ENCODE data around the gene MBOAT2. TPM values are rescaled to one million over a fixed set of nuclear protein-coding genes. Genes with fewer than 3 reads are reported as not detected.
"Not testable (repeated sequence)": the region's sequence is repeated elsewhere in the genome, so short reads cannot be mapped to it uniquely, and the experiment has no call there.

The MBOAT2 gene
- total RNA-seq, 1 donor from 2014 or later: 47.0 TPM

DNA sequence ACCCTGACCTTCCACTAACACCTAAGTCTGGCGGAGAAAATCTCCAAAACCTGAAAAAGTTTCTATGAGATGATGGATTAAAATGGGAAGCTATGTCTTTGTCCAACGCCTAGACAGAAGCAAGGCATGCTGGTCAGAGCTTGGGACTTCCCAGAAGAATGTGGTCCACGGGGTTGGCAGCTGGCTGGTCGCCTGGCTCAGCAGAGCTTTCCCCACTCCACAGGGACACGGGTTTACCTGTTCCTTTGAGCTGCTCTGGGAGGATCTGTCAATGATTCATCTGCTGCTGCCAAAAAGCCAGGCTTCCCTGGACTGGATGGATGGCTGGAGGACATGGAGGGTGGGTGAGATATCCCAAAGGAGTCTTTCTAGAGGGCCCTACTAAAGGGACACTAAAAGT is 10.8 kb downstream of the MBOAT2 start:
- DNase-seq (ENCODE audit: low read depth): no peak

DNA sequence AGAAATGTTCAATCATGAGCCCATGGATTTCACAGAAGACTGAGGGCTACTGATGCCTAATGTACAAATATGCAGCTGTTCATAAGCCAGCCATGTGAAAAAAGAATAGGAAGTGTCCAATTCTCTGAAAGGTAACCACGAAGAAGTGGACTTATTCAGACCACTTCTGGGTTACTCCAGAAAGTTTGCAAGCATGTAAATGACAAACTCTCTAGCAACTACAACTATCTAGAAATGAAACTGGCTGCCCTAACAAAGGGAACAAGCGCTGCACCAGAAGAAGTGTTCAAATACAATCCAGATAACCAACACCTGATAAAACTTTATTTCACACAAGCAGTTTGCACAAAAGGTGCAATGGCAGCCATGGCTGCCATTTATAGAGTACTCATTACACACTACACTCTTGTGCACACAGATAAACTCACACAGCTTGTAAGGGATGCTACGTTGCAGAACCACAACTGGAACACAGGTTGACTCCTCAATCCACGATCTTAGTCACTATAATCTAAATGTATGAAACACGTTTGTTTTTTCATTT is 13.9 kb downstream of the MBOAT2 start:
- DNase-seq (ENCODE audit: low read depth): no peak

DNA sequence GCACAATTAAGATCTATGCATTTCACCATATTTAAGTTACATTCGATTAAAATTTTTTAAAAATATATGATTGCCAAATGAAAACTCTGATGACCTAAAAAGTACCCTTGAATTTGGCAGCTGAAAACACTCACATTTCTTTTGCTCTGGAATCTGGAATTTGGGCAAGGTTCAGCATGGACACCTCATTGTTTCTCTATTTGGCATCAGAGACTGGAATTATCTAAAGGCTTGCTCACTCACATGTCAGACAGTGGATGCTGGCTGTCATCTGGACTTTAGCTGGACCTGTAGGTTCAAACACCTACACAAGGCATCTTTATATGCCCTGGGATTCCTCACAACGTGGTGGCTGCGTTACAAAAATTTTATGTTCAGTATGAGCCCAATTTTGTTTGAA is 16.1 kb downstream of the MBOAT2 start:
- DNase-seq (ENCODE audit: low read depth): no peak

DNA sequence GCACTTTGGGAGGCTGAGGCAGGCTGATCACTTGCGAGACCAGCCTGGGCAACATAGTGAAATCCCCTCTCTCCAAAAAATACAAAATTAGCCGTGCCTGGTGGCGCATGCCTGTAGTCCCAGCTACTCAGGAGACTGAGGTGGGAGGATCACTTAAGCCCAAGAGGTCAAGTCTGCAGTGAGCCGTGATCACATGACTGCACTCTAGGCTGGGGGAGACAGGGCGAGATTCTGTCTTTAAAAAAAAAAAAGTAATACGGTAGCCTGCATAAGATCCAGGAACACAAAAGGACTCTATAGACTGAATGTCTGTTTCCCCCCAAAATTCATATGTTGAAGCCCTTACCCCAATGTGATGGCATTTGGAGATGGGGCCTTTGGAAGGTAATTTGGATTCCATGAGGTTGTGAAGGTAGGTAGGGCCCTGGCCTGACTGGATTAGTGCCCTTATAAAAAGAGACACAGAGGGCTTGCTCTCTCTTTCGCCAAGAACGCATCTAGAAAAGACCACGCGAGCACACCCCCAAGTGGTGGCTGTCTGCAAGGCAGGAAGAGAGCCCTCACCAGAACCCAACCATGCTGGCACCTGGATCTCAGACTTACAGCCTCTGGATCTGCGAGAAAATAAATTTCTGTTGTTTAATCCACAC is 17.0 kb downstream of the MBOAT2 start:
- no peak for DNase-seq (ENCODE audit: low read depth)

DNA sequence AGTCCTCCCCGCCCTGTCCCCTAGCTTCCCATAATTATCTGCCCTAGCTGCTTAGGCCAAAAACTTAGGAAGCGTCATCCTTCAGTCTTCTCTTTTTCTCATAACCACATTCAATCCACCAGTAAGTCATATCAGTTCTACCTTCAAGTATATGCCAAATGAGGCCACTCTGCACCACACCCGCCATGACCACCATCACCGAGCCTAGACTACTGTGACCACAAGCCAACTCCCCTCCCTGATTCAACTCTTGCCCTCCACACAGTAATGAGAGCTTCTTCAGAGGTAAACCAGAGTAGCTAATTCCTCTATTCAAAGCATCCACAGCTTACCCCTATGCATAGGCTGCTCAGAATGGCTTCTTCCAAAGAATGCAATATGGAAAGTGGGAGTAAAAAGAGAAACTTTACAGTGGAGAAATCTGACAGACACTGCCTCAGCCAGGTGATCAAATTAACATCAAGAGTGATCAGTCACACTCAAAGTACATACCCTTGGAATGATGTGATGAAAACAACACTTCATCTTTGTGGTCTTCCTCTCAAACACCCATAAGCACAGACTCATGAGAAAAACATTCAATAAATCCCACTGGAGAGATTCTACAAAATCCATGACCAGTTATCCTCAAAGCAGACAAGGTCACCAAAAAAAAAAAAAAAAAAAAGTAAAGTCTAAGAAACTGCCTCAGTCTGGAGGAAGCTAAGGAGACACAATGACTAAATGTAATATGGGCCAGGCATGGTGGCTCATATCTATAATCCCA is 17.7 kb downstream of the MBOAT2 start:
- peak; percentile 45 for DNase-seq (ENCODE audit: low read depth)

DNA sequence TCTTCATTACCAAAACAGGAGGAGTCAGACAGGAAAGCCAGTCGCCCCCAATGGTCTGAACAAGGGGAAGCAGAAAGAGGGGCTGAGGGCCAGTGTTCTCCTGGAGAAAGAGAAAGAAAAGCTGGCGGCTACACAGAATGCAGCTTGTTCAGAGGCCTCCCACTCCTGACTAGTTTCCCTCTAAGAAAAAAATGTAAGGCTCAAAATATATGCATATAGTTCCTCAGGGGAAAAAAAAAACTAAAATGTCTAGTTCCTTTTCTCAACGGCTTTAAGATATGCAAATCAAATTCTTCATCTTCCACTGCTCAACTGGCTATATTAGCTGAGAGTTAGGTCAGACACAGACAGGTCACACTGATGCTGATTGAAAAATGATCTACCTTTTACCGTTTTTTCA is 18.6 kb downstream of the MBOAT2 start:
- no peak for DNase-seq (ENCODE audit: low read depth)

DNA sequence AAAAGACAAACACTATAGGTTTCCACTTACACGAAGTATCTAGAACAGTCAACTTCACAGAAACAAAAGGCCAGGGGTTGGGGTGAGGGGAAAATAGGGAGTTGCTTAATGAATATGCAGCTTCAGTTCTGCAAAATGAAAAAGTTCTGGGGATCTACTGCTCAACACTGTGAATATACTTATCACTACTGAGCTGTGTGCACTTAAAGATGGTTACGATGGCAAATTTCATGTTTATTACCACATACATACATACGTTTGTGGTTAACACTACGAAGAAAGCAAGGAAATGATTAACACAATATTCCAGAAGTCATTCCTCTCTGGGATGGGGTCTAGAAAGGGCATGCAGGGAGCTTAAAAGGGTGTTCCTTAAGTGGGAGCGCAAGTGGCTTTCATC is 19.3 kb downstream of the MBOAT2 start:
- DNase-seq (ENCODE audit: low read depth): no peak

DNA sequence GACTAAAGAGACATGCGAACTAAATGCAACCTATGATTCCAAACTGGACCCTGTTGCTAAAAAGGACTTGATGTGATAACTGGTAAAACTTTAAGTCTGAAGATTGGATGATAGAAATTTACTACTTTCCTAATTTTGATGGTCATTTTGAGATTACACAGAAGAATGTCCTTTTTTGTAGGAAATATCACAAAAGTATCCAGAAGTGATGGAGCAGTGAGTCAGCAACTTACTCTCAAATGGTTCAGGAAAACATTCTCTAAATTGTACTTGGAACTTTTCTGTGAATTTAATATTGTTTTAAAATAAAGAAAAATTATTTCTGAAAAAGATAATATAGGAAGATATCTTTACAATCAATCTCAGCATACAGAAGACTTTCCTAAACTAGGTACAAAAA is 19.9 kb downstream of the MBOAT2 start:
- no peak for DNase-seq (ENCODE audit: low read depth)

DNA sequence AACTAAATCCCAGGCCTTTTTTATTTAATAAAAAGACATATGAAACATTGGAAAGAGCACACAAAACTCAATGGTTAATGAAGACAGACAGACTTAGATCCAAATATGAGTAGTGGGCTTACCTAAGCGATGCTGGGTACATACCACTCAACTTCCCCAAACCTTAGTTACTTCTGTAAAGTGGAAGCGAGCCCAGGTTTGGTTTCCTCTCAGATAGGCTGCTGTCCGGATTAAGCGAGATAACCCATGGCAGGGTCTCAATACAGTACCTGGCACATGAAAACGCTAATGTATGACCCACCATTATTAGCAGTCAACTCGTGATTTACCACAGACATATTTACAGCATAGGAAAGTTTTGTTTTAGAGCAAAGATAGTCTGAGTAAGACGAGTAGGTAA is 21.6 kb downstream of the MBOAT2 start:
- no peak for DNase-seq (ENCODE audit: low read depth)

DNA sequence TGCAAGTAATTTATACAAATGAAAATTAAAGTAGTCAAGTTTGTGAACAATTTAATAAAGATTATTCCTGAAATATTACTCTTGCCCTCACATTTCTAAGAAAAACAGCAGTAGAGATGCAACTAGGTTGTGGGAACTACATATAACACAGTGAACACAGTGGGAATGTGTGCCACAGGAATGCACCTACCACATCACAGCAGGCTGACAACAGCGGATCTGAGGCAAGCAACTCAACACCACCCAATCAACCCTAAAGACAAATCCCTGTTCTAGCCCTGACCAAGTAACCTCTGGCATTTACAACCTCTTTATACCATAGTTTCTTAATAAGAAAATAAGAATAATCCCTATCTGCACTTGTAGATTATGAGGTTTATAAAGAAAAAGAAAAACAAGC is 23.4 kb downstream of the MBOAT2 start:
- no peak for DNase-seq (ENCODE audit: low read depth)

DNA sequence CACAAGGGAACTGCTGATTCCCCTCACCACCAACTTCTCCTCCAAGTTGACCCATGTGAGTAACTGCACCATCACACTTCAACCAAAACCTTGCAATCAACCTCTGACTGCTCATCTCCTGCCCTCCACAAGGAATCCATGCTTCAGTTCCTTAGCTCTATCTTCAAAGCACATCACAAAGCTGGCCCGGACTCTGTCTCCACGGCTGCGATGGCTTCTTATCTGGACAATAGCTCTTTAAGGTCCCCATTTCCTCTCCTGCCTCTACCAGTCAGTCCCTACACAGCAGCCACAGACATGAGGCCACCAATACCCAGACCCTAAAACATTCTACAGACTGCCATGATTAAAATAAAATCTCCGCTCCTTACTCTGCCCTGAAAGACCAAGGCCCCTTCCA is 25.7 kb downstream of the MBOAT2 start:
- DNase-seq (ENCODE audit: low read depth): no peak

DNA sequence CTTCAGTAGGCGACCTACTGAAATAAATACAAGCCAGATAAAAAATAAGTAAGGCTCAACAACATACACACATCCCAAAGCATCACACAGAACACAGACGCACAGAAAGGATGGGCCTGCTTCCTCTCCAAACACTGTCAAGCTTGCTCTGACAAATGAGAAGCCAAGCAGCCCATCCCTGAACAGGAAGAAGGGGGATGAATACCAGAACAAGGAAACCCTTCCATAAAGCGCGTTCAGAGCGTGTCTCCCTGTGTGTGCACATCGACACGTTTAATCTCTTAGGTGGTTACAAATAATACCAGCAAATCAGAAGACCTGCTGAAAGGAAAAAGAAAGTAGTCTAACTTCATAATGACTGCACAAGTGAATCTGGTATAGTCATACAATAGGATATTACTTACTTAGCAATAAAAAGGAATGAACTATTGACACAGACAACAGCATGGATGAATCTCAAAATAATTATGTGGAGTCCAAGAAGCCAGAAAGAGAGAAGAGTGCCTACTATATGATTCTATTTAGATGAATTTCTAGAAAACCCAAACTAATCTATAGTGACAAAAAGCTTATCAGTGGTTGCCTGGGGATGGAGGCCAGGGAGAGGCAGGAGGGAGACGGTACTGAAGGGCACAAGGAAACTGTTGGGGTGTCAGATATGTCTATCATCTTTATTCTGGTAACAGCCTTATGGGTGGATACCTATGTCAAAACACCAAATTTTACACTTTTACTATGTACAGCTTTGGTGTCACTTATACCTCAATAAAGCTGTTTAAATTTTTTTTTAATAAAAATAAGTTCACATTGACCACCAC is 26.8 kb downstream of the MBOAT2 start:
- no peak for DNase-seq (ENCODE audit: low read depth)

DNA sequence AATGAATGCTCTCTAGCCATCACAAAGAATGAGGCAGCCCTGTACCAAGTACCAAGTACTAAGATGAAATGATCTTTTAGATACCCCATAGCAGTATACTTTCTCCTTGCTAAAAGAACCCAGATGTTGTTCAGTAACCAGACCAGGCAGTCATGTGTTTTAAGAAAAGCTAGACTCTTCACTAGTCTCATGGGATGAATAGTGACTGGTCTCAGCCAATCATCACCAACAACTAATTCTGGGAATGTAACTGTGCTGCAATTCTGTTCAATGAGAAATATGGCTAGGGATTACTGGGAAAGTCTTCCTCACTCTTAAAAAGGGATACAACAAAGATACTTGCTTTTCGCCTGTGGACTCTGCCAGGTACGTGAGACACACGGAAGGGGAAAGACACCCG is 29.5 kb downstream of the MBOAT2 start:
- no peak for DNase-seq (ENCODE audit: low read depth)

DNA sequence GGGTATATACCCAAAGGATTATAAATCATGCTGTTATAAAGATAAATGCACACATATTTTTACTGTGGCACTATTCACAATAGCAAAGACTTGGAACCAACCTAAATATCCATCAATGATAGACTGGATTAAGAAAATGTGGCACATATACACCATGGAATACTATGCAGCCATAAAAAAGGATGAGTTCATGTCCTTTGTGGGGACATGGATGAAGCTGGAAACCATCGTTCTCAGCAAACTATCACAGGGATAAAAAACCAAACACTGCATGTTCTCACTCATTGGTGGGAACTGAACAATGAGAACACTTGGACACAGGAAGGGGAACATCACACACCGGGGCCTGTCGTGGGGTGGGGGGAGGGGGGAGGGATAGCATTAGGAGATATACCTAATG is 30.5 kb downstream of the MBOAT2 start:
- DNase-seq (ENCODE audit: low read depth): not testable (repeated sequence)

DNA sequence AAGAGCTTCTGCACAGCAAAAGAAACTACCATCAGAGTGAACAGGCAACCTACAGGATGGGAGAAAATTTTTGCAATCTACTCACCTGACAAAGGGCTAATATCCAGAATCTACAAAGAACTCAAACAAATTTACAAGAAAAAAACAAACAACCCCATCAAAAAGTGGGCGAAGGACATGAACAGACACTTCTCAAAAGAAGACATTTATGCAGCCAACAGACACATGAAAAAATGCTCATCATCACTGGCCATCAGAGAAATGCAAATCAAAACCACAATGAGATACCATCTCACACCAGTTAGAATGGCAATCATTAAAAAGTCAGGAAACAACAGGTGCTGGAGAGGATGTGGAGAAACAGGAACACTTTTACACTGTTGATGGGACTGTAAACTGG is 30.9 kb downstream of the MBOAT2 start:
- not testable (repeated sequence) for DNase-seq (ENCODE audit: low read depth)

DNA sequence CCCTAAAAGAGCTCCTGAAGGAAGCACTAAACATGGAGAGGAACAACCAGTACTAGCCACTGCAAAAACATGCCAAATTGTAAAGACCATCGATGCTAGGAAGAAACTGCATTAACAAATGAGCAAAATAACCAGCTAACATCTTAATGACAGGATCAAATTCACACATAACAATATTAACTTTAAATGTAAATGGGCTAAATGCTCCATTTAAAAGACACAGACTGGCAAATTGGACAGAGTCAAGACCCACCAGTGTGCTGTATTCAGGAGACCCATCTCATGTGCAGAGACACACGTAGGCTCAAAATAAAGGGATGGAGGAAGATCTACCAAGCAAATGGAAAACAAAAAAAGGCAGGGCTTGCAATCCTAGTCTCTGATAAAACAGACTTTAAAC is 34.1 kb downstream of the MBOAT2 start:
- DNase-seq (ENCODE audit: low read depth): not testable (repeated sequence)

DNA sequence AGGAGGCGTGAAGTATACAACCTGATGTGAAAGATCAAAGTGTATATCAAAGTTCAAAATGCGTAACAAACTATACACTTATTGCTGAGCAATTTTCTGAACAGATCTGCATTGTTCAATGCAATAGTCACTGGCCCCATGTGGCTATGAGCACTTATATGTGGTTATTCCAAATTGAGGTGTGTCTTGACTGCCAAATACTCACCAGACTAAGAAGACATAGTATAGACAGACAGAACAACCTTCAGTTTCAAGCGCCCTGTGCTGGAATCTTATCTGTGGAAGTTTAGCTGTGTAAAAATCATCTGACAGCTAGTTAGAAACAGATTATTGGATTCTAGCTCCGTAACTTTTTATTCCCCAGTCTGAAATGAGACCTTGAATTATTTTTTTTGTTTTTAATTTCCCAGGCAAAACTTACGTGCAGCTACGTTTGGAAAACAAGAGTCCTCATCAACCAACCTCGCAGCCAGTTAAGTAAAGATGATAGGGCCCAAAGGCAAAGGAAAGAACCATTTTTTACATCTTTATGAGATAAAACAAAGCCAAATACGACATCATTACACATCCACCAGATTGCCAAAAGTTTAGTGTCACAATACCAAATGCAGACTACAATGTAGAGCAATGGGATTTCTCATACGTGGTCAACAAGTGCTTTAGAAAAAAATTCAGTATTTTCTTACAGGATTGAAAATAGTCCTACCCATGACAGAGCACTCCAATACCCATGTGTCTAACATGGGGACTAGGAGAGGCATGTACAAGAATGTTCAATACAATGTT is 37.2 kb downstream of the MBOAT2 start:
- DNase-seq (ENCODE audit: low read depth): no peak

DNA sequence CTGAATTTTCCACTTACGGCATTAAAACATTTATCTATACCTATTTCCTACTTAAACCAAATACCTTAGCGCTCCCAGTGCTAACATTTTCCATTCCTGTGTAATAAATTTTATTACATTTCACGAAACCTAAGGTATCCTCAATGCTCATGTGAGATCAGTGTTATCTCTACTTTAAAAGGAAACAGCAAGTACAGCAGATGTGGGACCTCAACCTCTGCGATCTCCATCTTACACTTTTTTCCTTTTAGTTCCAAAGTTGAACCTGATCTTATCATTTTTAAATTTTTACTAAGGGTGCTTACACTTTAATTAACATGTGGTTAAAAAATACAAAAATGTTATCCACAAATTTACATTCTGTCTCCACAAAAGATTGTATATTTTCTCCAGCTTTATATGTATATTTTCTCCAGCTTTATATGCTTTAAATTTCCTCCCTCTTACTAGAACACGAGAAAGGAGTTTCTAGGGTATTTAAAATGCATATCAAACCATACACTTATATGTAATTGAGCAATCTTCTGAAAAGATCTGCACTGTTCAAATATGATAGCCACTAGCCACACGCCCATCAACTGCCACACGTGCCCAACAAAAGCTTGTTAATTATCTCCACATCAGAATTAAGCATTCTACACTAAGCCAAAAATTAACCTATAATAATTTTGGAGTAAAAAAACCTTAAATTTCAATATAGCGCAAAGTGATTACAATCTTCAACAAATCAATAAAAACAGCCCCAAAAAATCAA is 38.1 kb downstream of the MBOAT2 start:
- no peak for DNase-seq (ENCODE audit: low read depth)

DNA sequence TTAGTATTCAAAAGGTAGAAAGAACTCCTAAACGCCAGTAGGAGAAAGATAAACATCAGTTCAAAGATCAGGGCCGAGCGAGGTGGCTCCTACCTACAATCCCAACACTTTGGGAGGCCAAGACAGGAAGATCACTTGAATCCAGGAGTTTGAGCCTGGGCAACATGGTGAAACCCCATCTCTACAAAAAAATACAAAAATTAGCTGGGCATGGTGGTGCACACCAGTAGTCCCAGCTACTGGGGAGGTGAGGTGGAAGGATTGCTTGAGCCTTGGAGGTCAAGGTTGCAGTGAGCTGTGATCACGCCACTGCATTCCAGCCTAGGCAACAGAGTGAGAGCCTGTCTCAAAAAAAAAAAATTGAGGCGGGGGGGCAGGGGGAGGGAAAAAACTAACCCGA is 40.6 kb downstream of the MBOAT2 start:
- no peak for DNase-seq (ENCODE audit: low read depth)

DNA sequence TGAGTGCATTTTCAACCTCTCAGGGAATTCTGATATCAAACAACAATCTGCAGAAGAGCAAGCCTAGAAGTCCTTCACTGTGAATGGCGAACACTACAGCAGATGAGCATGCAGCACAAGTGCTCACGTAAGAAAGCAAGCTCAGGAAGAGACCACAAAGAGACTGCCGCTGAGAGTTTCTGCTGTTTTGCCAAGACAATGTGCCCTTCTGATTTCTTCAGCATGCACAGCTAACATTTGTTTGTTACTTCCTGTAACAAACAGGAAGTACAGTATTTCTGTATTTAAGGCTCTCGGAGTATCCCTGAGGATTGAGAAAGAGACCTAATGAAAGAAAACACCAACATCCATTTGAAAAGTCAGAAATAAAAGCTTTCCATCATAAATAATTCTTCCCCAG is 45.9 kb downstream of the MBOAT2 start:
- DNase-seq (ENCODE audit: low read depth): no peak

DNA sequence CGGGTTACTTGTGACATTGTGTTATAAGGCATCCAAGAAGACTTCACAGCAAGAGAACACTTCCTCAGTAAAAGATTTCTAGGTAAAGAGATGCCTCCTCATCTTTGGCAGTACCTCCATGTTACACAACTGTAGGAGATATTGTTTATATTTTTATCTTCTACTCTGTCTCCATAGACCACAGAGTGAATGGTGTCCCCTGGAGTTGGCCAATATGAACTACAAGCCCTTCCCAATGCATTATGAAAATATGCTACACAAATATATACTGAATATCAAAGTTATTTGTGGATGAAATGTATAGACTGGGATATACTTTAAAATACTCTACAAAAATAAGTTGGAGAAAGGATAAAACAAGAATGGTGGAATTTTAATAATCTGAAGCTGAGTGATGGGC is 46.7 kb downstream of the MBOAT2 start:
- no peak for DNase-seq (ENCODE audit: low read depth)
